Gastrocnemius medialis (tissue), 4 donors: ENCODE measurements around the gene RALGAPA2.

Source experiments
- CTCF ChIP-seq, 5 experiments: fragments of 450-650 bp in 3 of 5; fragments of 200-600 bp in 2 of 5; sonication (generic) in 2 of 5; IDR thresholded peaks in 4 of 5; conservative IDR thresholded peaks in 1 of 5; 1 replicate in 4 of 5; 2 replicates in 1 of 5; pipeline ENCODE4 v1.5.1; 2016 to 2019; ENCODE audit warnings: antibody characterized with exemption in 5 of 5, mild to moderate bottlenecking in 3 of 5, moderate library complexity in 3 of 5
- POLR2A ChIP-seq, 2 donors: fragments of 450-650 bp; IDR thresholded peaks; one replicate each; pipeline ENCODE4 v1.6.1; 2017; ENCODE audit warnings: antibody characterized with exemption in 2 of 2, mild to moderate bottlenecking in 2 of 2, moderate library complexity in 2 of 2

GRCh38 chr20:20476504-20476903, 235.9 kb downstream of the RALGAPA2 start:
- TF ChIP-seq CTCF (IDR thresholded peaks at IDR 0.05 in 4 of 5, conservative IDR thresholded peaks at IDR 0.05 in 1 of 5), result no peak
- no peak for TF ChIP-seq POLR2A (IDR thresholded peaks at IDR 0.05)
